HAP-1 (cell line): ENCODE measurements around the gene FAM47E.

Source experiments
- DNase-seq, 2 experiments: peaks; one replicate each; pipeline ENCODE4 v3.0.0-alpha.2; 2016 to 2020; ENCODE audit warnings: low spot score in 2 of 2
- H3K27me3 ChIP-seq: fragments of 250-450 bp; sonication (Bioruptor Pico); 2 replicates; pipeline ENCODE4 v1.5.1; 2020; ENCODE audit warnings: low read depth, mild to moderate bottlenecking, moderate library complexity
- H3K36me3 ChIP-seq: fragments of 250-450 bp; sonication (Bioruptor Pico); replicated peaks from 2 replicates; pipeline ENCODE4 v1.5.1; 2020; ENCODE audit warnings: mild to moderate bottlenecking
- H3K4me1 ChIP-seq: fragments of 250-450 bp; sonication (Bioruptor Pico); 2 replicates; pipeline ENCODE4 v1.5.1; 2020; ENCODE audit warnings: mild to moderate bottlenecking
- H3K4me3 ChIP-seq: fragments of 250-450 bp; sonication (Bioruptor Pico); 2 replicates; pipeline ENCODE4 v1.5.1; 2020; ENCODE audit warnings: mild to moderate bottlenecking, moderate library complexity
- H3K9me3 ChIP-seq: fragments of 250-450 bp; sonication (Bioruptor Pico); 2 replicates; pipeline ENCODE4 v1.5.1; 2020; ENCODE audit warnings: mild to moderate bottlenecking, moderate library complexity
- in situ Hi-C: fragments of 300-500 bp; cut with MboI; formaldehyde crosslinking; loops from 3 replicates; pipeline ENCODE4 v1.14.3; 2020; ENCODE audit warnings: low sequenced_read_pairs, inconsistent platforms, mixed read lengths

Gene FAM47E

DNA sequence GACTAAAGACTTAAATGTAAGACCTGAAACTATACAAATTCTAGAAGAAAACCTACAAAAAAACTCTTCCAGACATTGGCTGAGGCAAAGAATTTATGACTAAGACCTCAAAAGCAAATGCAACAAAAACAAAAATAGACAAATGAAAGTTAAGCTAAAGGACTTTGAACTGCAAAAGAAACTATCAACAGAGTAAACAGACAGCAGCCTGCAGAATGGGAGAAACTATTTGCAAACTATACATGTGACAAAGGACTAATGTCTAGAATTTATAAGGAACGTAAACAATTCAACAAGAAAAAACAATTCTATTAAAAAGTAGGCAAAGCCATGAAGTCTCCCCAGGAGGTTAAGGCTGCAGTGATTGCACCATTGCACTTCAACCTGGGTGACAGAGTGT is 9.1 kb downstream of the FAM47E start:
- DNase-seq: no peak
- H3K4me1 ChIP-seq: no peaks in the 10 kb centered on the region
- H3K4me3 ChIP-seq: no peak overlapping the region
- in situ Hi-C loops: no loop called here
- H3K36me3 ChIP-seq: no peaks in the 10 kb centered on the region
- H3K9me3 ChIP-seq: no peaks in the 10 kb centered on the region
- H3K27me3 ChIP-seq: peaks cover 16% of the 10 kb centered on the region

- no peak for DNase-seq
- in situ Hi-C loops: no loop called here
- peaks cover 13% of the 10 kb centered on the region for H3K27me3 ChIP-seq
These were observed 14.2 kb downstream of the FAM47E start for GRCh38 chr4:76265631-76266218.

DNA sequence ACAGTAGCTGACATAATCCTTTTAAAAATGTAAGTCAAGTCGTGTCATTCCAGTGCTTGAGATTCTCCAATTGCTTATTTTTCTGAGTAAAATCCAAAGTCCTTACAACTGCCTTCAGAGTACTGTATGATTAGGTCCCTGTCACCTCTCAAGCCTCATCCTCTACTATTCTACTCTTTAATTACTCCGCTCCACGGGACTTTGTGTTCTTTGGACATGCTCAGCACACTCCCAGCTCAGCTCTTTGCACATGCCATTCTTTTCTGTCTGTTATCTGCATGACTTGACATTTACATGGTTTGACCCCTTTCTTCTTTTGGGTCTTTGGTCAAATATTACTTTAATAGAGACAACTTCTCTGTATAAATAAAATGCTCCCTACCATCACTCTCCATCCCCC is 15.1 kb downstream of the FAM47E start:
- DNase-seq: no peak
- Histone ChIP-seq H3K4me3 (no peak overlapping the region), H3K27me3 (peaks cover 8% of the 10 kb centered on the region), H3K4me1 (no peaks in the 10 kb centered on the region), H3K36me3 (no peaks in the 10 kb centered on the region), H3K9me3 (no peaks in the 10 kb centered on the region)
- in situ Hi-C loops: no loop called here

More at GRCh38 chr4:76265631-76266218, 14.2 kb downstream of the FAM47E start:
- Histone ChIP-seq H3K36me3 (no peaks in the 10 kb centered on the region), H3K4me1 (no peaks in the 10 kb centered on the region), H3K4me3 (no peak overlapping the region), H3K9me3 (no peaks in the 10 kb centered on the region)

DNA sequence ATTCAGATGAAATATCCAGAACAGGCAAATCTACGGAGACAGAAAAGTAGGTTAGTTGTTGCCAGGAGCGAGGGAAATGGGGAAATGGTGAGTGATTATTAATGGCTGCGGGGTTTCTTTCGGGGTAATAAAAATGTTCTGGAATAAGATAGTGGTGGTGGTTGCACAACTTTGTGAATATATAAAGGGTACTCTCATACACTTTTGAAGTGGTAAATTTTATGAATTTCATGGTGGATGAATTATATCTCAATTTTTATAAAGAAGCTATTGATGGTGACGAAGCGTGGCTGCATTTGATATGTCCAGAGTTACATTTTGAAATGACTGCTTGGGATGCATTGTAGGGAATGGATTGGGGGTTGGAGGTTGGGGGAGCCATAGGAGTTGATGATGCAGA is 16.3 kb downstream of the FAM47E start:
- no peak overlapping the region for H3K4me3 ChIP-seq
- no peaks in the 10 kb centered on the region; the same call in 1 of the 2 replicates for H3K27me3 ChIP-seq
- no peaks in the 10 kb centered on the region for H3K4me1 ChIP-seq
- DNase-seq: no peak
- no peaks in the 10 kb centered on the region for H3K36me3 ChIP-seq
- in situ Hi-C loops: no loop called here
- H3K9me3 ChIP-seq: no peaks in the 10 kb centered on the region

DNA sequence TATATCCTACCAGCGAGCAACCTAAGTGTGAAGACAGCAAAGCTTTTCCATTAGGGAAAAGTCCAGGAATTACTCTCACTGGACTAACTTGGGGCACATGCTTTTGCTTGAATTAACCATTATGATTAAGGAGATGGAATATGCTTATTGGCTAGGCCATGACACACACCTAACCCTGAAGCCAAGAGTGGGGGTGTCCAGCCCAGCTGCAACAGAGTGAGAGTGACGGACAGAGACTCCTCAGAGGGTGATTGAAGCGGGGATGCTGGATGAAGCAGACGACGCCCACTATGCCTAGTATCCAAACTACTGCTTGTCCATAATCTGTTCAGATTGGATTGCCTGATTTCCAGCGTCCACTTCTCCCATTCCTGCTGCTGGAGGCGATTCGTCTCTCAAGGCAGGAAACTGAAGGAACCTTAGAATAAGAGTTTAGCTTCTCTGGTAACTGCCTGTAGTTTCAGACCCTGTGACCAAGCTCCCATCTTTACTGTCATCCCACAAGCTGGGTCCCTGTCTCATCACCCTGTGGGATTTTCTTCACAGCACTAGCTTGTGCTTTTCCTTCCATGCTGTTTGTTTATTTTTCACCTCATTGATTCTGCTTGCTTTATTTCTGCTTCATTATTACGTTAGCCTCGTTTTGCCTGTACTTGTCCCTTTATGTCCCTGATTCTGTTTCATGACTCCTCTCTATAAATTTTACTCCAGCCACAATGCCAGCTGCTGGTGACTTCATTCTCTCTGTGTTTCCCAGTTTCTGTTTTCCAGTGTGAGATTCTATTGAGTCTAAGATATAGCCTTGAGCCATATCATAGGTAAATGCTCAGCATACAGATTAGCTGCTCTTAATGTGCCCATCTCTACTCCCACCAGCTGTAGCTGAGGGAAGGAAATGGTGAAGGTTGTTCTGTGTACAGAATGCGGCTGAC is 19.0 kb downstream of the FAM47E start:
- H3K36me3 ChIP-seq: no peaks in the 10 kb centered on the region
- DNase-seq: no peak
- H3K9me3 ChIP-seq: no peaks in the 10 kb centered on the region
- in situ Hi-C loops: no loop called here
- no peak overlapping the region for H3K4me3 ChIP-seq
- H3K4me1 ChIP-seq: no peaks in the 10 kb centered on the region
- H3K27me3 ChIP-seq: no peaks in the 10 kb centered on the region; the same call in 1 of the 2 replicates

GRCh38 chr4:76271248-76271647 is 19.7 kb downstream of the FAM47E start:
- Histone ChIP-seq H3K4me3 (no peak overlapping the region), H3K27me3 (no peaks in the 10 kb centered on the region; the same call in 1 of the 2 replicates), H3K9me3 (no peaks in the 10 kb centered on the region), H3K36me3 (no peaks in the 10 kb centered on the region), H3K4me1 (no peaks in the 10 kb centered on the region)
- in situ Hi-C loops: no loop called here
- DNase-seq: no peak

DNA sequence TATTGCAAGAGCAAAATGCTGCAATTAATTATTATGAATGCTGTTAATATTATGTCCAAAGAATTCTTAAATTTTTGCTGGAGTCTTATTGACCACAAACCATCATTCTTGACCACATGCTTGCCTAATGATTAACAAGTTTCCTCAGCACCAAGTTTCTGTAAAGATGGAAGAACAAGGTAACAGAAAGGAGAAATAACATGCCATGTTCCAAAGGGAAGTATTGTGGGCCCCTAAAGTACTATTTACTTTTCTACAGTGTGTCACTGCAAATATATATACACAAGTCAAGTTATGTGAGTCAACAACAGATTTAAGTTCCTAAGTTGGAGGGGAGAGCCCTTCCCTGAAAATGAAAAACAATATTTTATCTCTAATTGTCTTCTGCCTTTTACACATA is 20.6 kb downstream of the FAM47E start:
- in situ Hi-C loops: no loop called here
- Histone ChIP-seq H3K4me3 (no peak overlapping the region), H3K9me3 (no peaks in the 10 kb centered on the region), H3K4me1 (no peaks in the 10 kb centered on the region), H3K36me3 (no peaks in the 10 kb centered on the region), H3K27me3 (no peaks in the 10 kb centered on the region; the same call in 1 of the 2 replicates)
- no peak for DNase-seq

GRCh38 chr4:76272582-76272981 is 21.1 kb downstream of the FAM47E start:
- no peak overlapping the region for H3K4me3 ChIP-seq
- no peaks in the 10 kb centered on the region for H3K36me3 ChIP-seq
- no peaks in the 10 kb centered on the region for H3K4me1 ChIP-seq
- no peak for DNase-seq
- no peaks in the 10 kb centered on the region for H3K9me3 ChIP-seq
- no peaks in the 10 kb centered on the region; the same call in 1 of the 2 replicates for H3K27me3 ChIP-seq
- in situ Hi-C loops: no loop called here

DNA sequence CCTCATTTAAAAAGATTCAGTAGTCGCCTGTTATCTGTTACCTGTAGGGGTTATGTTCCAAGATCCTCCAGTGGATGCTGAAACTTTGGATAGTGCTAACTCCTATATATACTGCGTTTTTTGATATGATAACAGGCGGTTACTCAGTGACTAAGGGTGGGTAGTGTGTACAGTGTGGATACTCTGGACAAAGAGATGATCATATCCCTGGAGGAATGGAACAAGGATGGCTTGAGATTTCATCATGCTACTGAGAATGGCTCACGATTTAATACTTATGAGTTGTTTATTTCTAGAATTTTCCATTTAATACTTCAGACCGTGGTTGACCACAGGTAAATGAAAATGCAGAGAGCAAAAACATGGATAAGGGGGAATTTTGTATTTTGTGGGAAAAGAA is 21.5 kb downstream of the FAM47E start:
- Histone ChIP-seq H3K27me3 (no peaks in the 10 kb centered on the region; the same call in 1 of the 2 replicates), H3K9me3 (no peaks in the 10 kb centered on the region), H3K4me3 (no peak overlapping the region), H3K36me3 (no peaks in the 10 kb centered on the region), H3K4me1 (no peaks in the 10 kb centered on the region)
- in situ Hi-C loops: no loop called here
- DNase-seq: no peak

GRCh38 chr4:76275486-76276124 is 24.1 kb downstream of the FAM47E start:
- Histone ChIP-seq H3K36me3 (no peaks in the 10 kb centered on the region), H3K4me1 (no peaks in the 10 kb centered on the region), H3K27me3 (no peaks in the 10 kb centered on the region; the same call in 1 of the 2 replicates), H3K4me3 (no peak overlapping the region), H3K9me3 (no peaks in the 10 kb centered on the region)
- no peak for DNase-seq
- in situ Hi-C loops: no loop called here

DNA sequence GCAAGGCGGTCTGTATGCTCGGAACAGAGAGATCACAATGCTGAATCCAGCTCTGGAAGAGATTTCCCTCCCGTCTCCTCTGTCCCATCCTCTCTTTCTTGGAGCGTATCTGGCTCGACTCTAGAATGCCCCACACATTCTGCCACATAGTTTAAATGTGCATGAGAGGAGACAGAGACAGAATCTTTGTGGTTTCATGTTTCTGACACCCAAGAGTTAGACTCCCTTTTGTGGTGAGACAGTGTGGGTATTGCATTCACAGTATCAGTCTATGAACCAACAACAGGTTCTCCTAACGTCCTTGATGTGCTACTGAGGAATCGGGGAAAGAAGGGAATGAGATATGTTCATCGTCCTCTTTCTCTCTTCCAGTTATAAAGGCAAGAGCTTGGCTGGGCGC is 25.3 kb downstream of the FAM47E start:
- Histone ChIP-seq H3K4me3 (no peak overlapping the region), H3K9me3 (no peaks in the 10 kb centered on the region), H3K27me3 (no peaks in the 10 kb centered on the region; the same call in 1 of the 2 replicates), H3K36me3 (no peaks in the 10 kb centered on the region), H3K4me1 (no peaks in the 10 kb centered on the region)
- no peak for DNase-seq
- in situ Hi-C loops: no loop called here

- no peaks in the 10 kb centered on the region for H3K4me1 ChIP-seq
- no peak overlapping the region for H3K4me3 ChIP-seq
- H3K36me3 ChIP-seq: no peaks in the 10 kb centered on the region
- in situ Hi-C loops: no loop called here
- H3K27me3 ChIP-seq: no peaks in the 10 kb centered on the region; the same call in 1 of the 2 replicates
- no peak for DNase-seq
- no peaks in the 10 kb centered on the region for H3K9me3 ChIP-seq
These were observed 26.1 kb downstream of the FAM47E start for GRCh38 chr4:76277667-76278066.

DNA sequence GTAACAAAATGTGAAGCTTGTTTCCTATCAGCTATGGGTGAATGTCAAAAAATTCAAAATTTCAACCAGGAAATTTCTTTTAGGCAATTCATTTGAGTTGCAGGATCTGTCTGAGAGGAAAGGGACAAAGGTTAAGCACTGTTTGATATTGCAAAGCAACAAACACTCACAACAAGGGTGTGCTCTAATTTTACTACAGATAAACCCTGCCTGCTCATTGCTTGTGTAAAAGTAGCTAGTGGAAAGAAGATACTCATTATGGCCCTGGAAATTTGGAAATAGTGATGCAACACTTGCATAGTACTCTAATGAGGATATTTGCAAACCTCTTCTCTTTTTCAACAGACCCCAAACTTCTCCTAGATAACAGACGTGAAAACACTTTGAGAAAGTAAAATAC is 27.1 kb downstream of the FAM47E start:
- in situ Hi-C loops: no loop called here
- H3K27me3 ChIP-seq: no peaks in the 10 kb centered on the region
- H3K4me1 ChIP-seq: no peaks in the 10 kb centered on the region
- no peak overlapping the region for H3K4me3 ChIP-seq
- no peaks in the 10 kb centered on the region for H3K9me3 ChIP-seq
- no peak for DNase-seq
- no peaks in the 10 kb centered on the region for H3K36me3 ChIP-seq

- DNase-seq: no peak
- Histone ChIP-seq H3K4me3 (no peak overlapping the region), H3K4me1 (no peaks in the 10 kb centered on the region), H3K9me3 (no peaks in the 10 kb centered on the region), H3K36me3 (no peaks in the 10 kb centered on the region), H3K27me3 (no peaks in the 10 kb centered on the region)
- in situ Hi-C loops: no loop called here
These were observed 27.9 kb downstream of the FAM47E start for GRCh38 chr4:76279462-76279861.
